NCI-H2196 (cell line): ENCODE data around the gene PIK3R1.

ENCODE experiments used
- DNase-seq: peaks from one replicate; lab custom pipeline; 2025; ENCODE audit not compliant: unreplicated experiment; lab: John Stamatoyannopoulos, UW

Gene PIK3R1

GRCh38 chr5:68292316-68292715 is 76.8 kb downstream of the PIK3R1 start:
- DNase-seq: no peak

- DNase-seq: no peak
Measured at GRCh38 chr5:68295772-68296171, 80.2 kb downstream of the PIK3R1 start.

GRCh38 chr5:68296895-68297294 is 81.3 kb downstream of the PIK3R1 start:
- DNase-seq: no peak

- DNase-seq: no peak
Measured at GRCh38 chr5:68297656-68298055, 82.1 kb downstream of the PIK3R1 start.

GRCh38 chr5:68298479-68298878 is 82.9 kb downstream of the PIK3R1 start:
- no peak for DNase-seq

- DNase-seq: no peak
Measured at GRCh38 chr5:68299105-68299504, 83.5 kb downstream of the PIK3R1 start.

- DNase-seq: no peak
Measured at GRCh38 chr5:68299575-68299974, 84.0 kb downstream of the PIK3R1 start.

- no peak for DNase-seq
Measured at GRCh38 chr5:68303038-68303738, 87.6 kb downstream of the PIK3R1 start.

GRCh38 chr5:68303754-68304420 is 88.3 kb downstream of the PIK3R1 start:
- no peak for DNase-seq

- no peak for DNase-seq
Measured at GRCh38 chr5:68304421-68305052, 89.0 kb downstream of the PIK3R1 start.

- no peak for DNase-seq
Measured at GRCh38 chr5:68305223-68305870, 89.8 kb downstream of the PIK3R1 start.

- no peak for DNase-seq
Measured at GRCh38 chr5:68306361-68307014, 90.9 kb downstream of the PIK3R1 start.

- DNase-seq: no peak
Measured at GRCh38 chr5:68313336-68313735, 97.8 kb downstream of the PIK3R1 start.

GRCh38 chr5:68314465-68314864 is 98.9 kb downstream of the PIK3R1 start:
- DNase-seq: no peak

- no peak for DNase-seq
Measured at GRCh38 chr5:68315679-68316271, 100.2 kb downstream of the PIK3R1 start.

- DNase-seq: no peak
Measured at GRCh38 chr5:68316469-68316868, 100.9 kb downstream of the PIK3R1 start.

GRCh38 chr5:68317646-68318045 is 102.1 kb downstream of the PIK3R1 start:
- no peak for DNase-seq

- no peak for DNase-seq
Measured at GRCh38 chr5:68318955-68319705, 103.6 kb downstream of the PIK3R1 start.

- no peak for DNase-seq
Measured at GRCh38 chr5:68319706-68320412, 104.3 kb downstream of the PIK3R1 start.
